Ishikawa (cell line): Measurements from ENCODE around the gene NFKB1.

ENCODE experiments used
- CEBPB ChIP-seq: IDR thresholded peaks from 2 replicates; pipeline ENCODE4 v1.6.1; 2012
- REST ChIP-seq: IDR thresholded peaks from 2 replicates; pipeline ENCODE4 v1.6.1; 2012; ENCODE audit warnings: low read depth, mild to moderate bottlenecking
- TCF12 ChIP-seq: IDR thresholded peaks from 2 replicates; pipeline ENCODE4 v1.6.1; 2012; ENCODE audit warnings: low read depth
- TEAD4 ChIP-seq: IDR thresholded peaks from 2 replicates; pipeline ENCODE4 v1.6.1; 2012
- YY1 ChIP-seq: IDR thresholded peaks from 2 replicates; pipeline ENCODE4 v1.6.1; 2012; ENCODE audit warnings: low read depth

- TF ChIP-seq TCF12 (no peak), YY1 (no peak), TEAD4 (no peak), REST (no peak), CEBPB (no peak)
Observed at GRCh38 chr4:102578819-102579218, 77.7 kb downstream of the NFKB1 start.
